CD4-positive, alpha-beta T cell (primary cell): ENCODE data around the gene VPS26B. TPM values are rescaled to one million over a fixed set of nuclear protein-coding genes. Genes with fewer than 3 reads are reported as not detected.
"Not testable (repeated sequence)": the region's sequence is repeated elsewhere in the genome, so short reads cannot be mapped to it uniquely, and the experiment has no call there.

ENCODE experiments used
- ATAC-seq: fragments of 200-7000 bp; cut with Tn5 transposase; one replicate; pipeline ENCODE4 v1.10.0; 2022; ENCODE audit warnings: mild to moderate bottlenecking; ENCODE audit not compliant: poor library complexity
- CTCF ChIA-PET: fragments of 350-600 bp; sonication (Branson Sonifier 250); formaldehyde crosslinking; loops from one replicate; lab custom pipeline; 2021; ENCODE audit warnings: antibody characterized with exemption, inconsistent platforms; lab: Charles Lee
- POLR2A ChIA-PET: fragments of 350-600 bp; sonication (Branson Sonifier 250); formaldehyde crosslinking; loops from one replicate; lab custom pipeline; 2021; ENCODE audit warnings: antibody characterized with exemption, inconsistent platforms; lab: Charles Lee
- DNase-seq, 14 experiments: peaks; one replicate each; pipeline ENCODE4 v3.0.0-alpha.2; 2013 to 2020; ENCODE audit warnings: mixed read lengths in 2 of 14
- H3K27ac ChIP-seq, 2 donors: one replicate each; pipeline versions ENCODE4 v1.5.1 to v1.7.0; 2013; ENCODE audit warnings: low read length in 2 of 2, low read depth in 1 of 2, mild to moderate bottlenecking in 1 of 2
- H3K27me3 ChIP-seq, 2 experiments: 1 replicate in 1 of 2; 2 replicates in 1 of 2; pipeline versions ENCODE4 v1.6.1 to v1.7.0; 2013; ENCODE audit warnings: low read length in 2 of 2, control low read depth in 1 of 2, mild to moderate bottlenecking in 1 of 2, moderate library complexity in 1 of 2; ENCODE audit not compliant: insufficient read depth in 2 of 2, control insufficient read depth in 1 of 2
- H3K36me3 ChIP-seq: one replicate; pipeline ENCODE4 v1.6.1; 2013; ENCODE audit warnings: low read length, control low read depth; ENCODE audit not compliant: insufficient read depth
- H3K4me1 ChIP-seq: one replicate; pipeline ENCODE4 v1.6.1; 2013; ENCODE audit warnings: low read length, control low read depth; ENCODE audit not compliant: insufficient read depth
- H3K4me3 ChIP-seq: one replicate; pipeline ENCODE4 v1.5.1; 2013; ENCODE audit warnings: mild to moderate bottlenecking, low read length, moderate library complexity
- H3K9me3 ChIP-seq, 2 experiments: 1 replicate in 1 of 2; 2 replicates in 1 of 2; pipeline versions ENCODE4 v1.6.1 to v1.7.0; 2013; ENCODE audit warnings: low read length in 2 of 2, mild to moderate bottlenecking in 2 of 2, control low read depth in 1 of 2, moderate library complexity in 1 of 2; ENCODE audit not compliant: control insufficient read depth in 1 of 2, insufficient read depth in 1 of 2
- H3K27ac Mint-ChIP-seq: one replicate; pipeline ENCODE4 v1.8.0; 2020; ENCODE audit warnings: mixed read lengths
- H3K27me3 Mint-ChIP-seq: one replicate; pipeline ENCODE4 v1.8.0; 2021; ENCODE audit warnings: mixed read lengths
- H3K36me3 Mint-ChIP-seq: one replicate; pipeline ENCODE4 v1.8.0; 2021; ENCODE audit warnings: low read depth, mixed read lengths
- H3K4me1 Mint-ChIP-seq: one replicate; pipeline ENCODE4 v1.8.0; 2021; ENCODE audit warnings: low read depth, mixed read lengths
- H3K4me3 Mint-ChIP-seq: one replicate; pipeline ENCODE4 v1.8.0; 2020; ENCODE audit warnings: mild to moderate bottlenecking, mixed read lengths
- H3K9me3 Mint-ChIP-seq: one replicate; pipeline ENCODE4 v1.8.0; 2020; ENCODE audit warnings: mixed read lengths
- CTCF ChIP-seq: fragments of 200-600 bp; IDR thresholded peaks from one replicate; pipeline ENCODE4 v1.8.0; 2022; ENCODE audit warnings: antibody characterized with exemption, mild to moderate bottlenecking
- intact Hi-C, 2 experiments: fragments of 100-400 bp; cut with DNase I in 1 of 2; cut with micrococcal nuclease in 1 of 2; formaldehyde crosslinking; loops; one replicate each; pipeline versions ENCODE4 v1.15.1 to v1.9.0; 2023 to 2025; cut with DNase I, micrococcal nuclease
- total RNA-seq, 174 experiments: library from RNA in 2 of 174; stranded (reverse) in 2 of 174; gene quantifications; one replicate each; pipeline ENCODE4 v1.2.3 and lab custom pipeline; 2021 to 2026

Gene VPS26B
- total RNA-seq, 2 experiments from 2014 or later, result 41.6 to 42.2 TPM

GRCh38 chr11:134253188-134253993, 28.9 kb downstream of the VPS26B start, which contains the start of the genes ACAD8 and THYN1:
Gene ACAD8, plus strand, starts transcription at chr11:134253568. Its CDS starts 33 bp downstream, at chr11:134253601.
Gene THYN1, minus strand, starts transcription at chr11:134253352. Its CDS starts 470 bp downstream, at chr11:134252882.
- intact Hi-C loops, result loop anchor here (1.0 to 10.0 kb wide), 5 partner anchors 23 to 189 kb away; partner anchors contain the start of genes VPS26B (in 2 of the 2), GLB1L3 (in 1 of the 2) and JAM3 (in 1 of the 2)
- H3K36me3 ChIP-seq, result peaks cover 33% of the 10 kb centered on the region
- H3K4me3 ChIP-seq, result peak within 1 kb of the TSS; percentile 84
- H3K27ac ChIP-seq, result peak within 1 kb of the TSS in 1 of 2 donors; percentile 51
- Mint-ChIP-seq H3K4me1 (peaks cover 40% of the 10 kb centered on the region), H3K4me3 (peak within 1 kb of the TSS; percentile 94), H3K27me3 (no peaks in the 10 kb centered on the region), H3K9me3 (no peaks in the 10 kb centered on the region), H3K36me3 (peaks cover 60% of the 10 kb centered on the region), H3K27ac (peak within 1 kb of the TSS; percentile 69)
- CTCF ChIA-PET, result interaction anchor here (1.0 to 2.6 kb wide), 4 partner anchors 9 to 46 kb away, joined by 3 to 18 read pairs (median 6); partner anchors contain the start of genes GLB1L3, NCAPD3 and VPS26B
- TF ChIP-seq CTCF, result peak; percentile 36
- ATAC-seq (peak; percentile 99), DNase-seq (peak; percentile 90 to 98 (median 94))
- no peaks in the 10 kb centered on the region for H3K9me3 ChIP-seq
- POLR2A ChIA-PET, result interaction anchor here (0.7 to 6.6 kb wide), 7 partner anchors 9 to 28 kb away, joined by 3 to 94 read pairs (median 4); partner anchors contain the start of genes GLB1L3, NCAPD3 and VPS26B
- H3K4me1 ChIP-seq, result peaks cover 19% of the 10 kb centered on the region
- H3K27me3 ChIP-seq, result no peaks in the 10 kb centered on the region

- Mint-ChIP-seq H3K4me1 (peaks cover 40% of the 10 kb centered on the region), H3K36me3 (peaks cover 58% of the 10 kb centered on the region), H3K27ac (no peak overlapping the region), H3K27me3 (no peaks in the 10 kb centered on the region), H3K9me3 (no peaks in the 10 kb centered on the region), H3K4me3 (peak overlapping the region; percentile 94)
- Histone ChIP-seq H3K4me1 (peaks cover 19% of the 10 kb centered on the region), H3K4me3 (peak overlapping the region; percentile 84), H3K36me3 (peaks cover 33% of the 10 kb centered on the region), H3K27ac (no peak overlapping the region), H3K27me3 (no peaks in the 10 kb centered on the region), H3K9me3 (no peaks in the 10 kb centered on the region)
- intact Hi-C loops, result loop anchor here in 1 of 2 experiments (10.0 kb wide), 1 partner anchor 190 kb away; the partner anchor contains the start of gene JAM3
- POLR2A ChIA-PET, result interaction anchor here (1.5 to 6.6 kb wide), 4 partner anchors 9 to 30 kb away, joined by 3 to 94 read pairs (median 24); partner anchors contain the start of genes GLB1L3, NCAPD3 and VPS26B
- DNase-seq (no peak), ATAC-seq (no peak)
- CTCF ChIA-PET, result interaction anchor here (1.0 to 2.6 kb wide), 2 partner anchors 10 to 21 kb away, joined by 3 to 18 read pairs; partner anchors contain the start of gene GLB1L3
- no peak for TF ChIP-seq CTCF
These were observed 30.1 kb downstream of the VPS26B start for GRCh38 chr11:134254433-134255183.

- H3K27ac Mint-ChIP-seq, result not testable (repeated sequence)
These were observed 30.7 kb downstream of the VPS26B start for GRCh38 chr11:134255184-134255561.

More at GRCh38 chr11:134255184-134255561, 30.7 kb downstream of the VPS26B start:
- peaks cover 57% of the 10 kb centered on the region for H3K36me3 Mint-ChIP-seq
- POLR2A ChIA-PET, result interaction anchor here (4.4 to 6.6 kb wide), 2 partner anchors 20 to 30 kb away, joined by 44 to 94 read pairs; partner anchors contain the start of genes GLB1L3, NCAPD3 and VPS26B
- H3K27ac ChIP-seq, H3K9me3 Mint-ChIP-seq, H3K4me3 ChIP-seq, ATAC-seq, H3K9me3 ChIP-seq, DNase-seq, H3K27me3 ChIP-seq, H3K27me3 Mint-ChIP-seq: not testable (repeated sequence)
- intact Hi-C loops, result loop anchor here in 1 of 2 experiments (10.0 kb wide), 1 partner anchor 190 kb away; the partner anchor contains the start of gene JAM3
- peak overlapping the region; percentile 82 for H3K4me3 Mint-ChIP-seq
- H3K4me1 Mint-ChIP-seq, result peaks cover 40% of the 10 kb centered on the region
- peaks cover 33% of the 10 kb centered on the region for H3K36me3 ChIP-seq
- H3K4me1 ChIP-seq, result peaks cover 19% of the 10 kb centered on the region
- CTCF ChIA-PET, result interaction anchor here (1.0 to 2.6 kb wide), 3 partner anchors 11 to 26 kb away, joined by 3 to 18 read pairs (median 3); partner anchors contain the start of gene GLB1L3
